ENCODE data around the gene TCOF1. TPM values are rescaled to one million over a fixed set of nuclear protein-coding genes. Genes with fewer than 3 reads are reported as not detected.
"Not testable (repeated sequence)": the region's sequence is repeated elsewhere in the genome, so short reads cannot be mapped to it uniquely, and the experiment has no call there.

Gene TCOF1
- total RNA-seq, 1 donor from 2014 or later = 27.1 TPM

DNA sequence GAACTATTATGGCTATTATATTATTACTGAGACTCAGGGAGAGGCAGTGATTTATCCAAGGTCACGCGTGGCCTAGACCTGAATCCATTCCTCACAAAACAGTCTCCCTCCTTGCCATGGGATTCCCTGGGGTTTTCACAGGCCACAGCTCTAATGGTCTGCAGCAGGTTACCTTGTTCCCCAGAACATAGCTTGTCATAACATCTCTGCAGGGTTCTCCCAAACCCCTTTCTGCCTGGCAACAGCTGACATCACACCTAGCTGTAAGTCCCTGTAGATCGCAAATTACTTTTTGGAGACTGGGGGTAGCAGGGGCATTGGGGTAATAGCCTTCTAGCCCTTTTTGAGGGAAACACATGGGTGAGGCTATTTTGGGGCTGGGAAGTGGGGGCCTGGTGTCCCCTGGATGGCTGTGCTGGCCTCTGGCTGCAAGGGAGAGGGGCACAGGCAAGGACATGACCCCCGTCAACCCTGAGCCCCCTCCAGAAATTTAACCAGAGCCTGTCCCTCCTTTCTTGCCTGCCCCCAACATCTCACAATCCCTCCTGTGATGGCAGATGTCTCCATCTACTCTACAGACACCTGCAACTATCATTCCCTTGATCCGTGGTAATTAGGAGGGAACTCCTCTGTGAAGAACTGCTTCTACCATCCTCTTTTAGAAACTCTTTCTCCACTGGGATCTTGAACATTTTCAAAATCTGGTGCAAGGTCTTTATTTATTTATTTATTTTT lies 53.9 kb downstream of the TCOF1 start:
- TF ChIP-seq, protein P1, sequence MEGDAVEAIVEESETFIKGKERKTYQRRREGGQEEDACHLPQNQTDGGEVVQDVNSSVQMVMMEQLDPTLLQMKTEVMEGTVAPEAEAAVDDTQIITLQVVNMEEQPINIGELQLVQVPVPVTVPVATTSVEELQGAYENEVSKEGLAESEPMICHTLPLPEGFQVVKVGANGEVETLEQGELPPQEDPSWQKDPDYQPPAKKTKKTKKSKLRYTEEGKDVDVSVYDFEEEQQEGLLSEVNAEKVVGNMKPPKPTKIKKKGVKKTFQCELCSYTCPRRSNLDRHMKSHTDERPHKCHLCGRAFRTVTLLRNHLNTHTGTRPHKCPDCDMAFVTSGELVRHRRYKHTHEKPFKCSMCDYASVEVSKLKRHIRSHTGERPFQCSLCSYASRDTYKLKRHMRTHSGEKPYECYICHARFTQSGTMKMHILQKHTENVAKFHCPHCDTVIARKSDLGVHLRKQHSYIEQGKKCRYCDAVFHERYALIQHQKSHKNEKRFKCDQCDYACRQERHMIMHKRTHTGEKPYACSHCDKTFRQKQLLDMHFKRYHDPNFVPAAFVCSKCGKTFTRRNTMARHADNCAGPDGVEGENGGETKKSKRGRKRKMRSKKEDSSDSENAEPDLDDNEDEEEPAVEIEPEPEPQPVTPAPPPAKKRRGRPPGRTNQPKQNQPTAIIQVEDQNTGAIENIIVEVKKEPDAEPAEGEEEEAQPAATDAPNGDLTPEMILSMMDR (IDR thresholded peaks at IDR 0.05) = no peak
- H3K4me3 ChIP-seq = peak overlapping the region; percentile 77
- H3K4me1 ChIP-seq = peaks cover 38% of the 10 kb centered on the region
- no peaks in the 10 kb centered on the region for H3K9me3 ChIP-seq
- H3K27me3 ChIP-seq (ENCODE audit: low read depth) = no peaks in the 10 kb centered on the region
- peaks cover 33% of the 10 kb centered on the region for H3K36me3 ChIP-seq
- ATAC-seq (peak; percentile 41 to 59), DNase-seq (peak; percentile 88)
- peak overlapping the region; percentile 99 for H3K27ac ChIP-seq
- intact Hi-C loops (cut with DNase I) = no loop called here

DNA sequence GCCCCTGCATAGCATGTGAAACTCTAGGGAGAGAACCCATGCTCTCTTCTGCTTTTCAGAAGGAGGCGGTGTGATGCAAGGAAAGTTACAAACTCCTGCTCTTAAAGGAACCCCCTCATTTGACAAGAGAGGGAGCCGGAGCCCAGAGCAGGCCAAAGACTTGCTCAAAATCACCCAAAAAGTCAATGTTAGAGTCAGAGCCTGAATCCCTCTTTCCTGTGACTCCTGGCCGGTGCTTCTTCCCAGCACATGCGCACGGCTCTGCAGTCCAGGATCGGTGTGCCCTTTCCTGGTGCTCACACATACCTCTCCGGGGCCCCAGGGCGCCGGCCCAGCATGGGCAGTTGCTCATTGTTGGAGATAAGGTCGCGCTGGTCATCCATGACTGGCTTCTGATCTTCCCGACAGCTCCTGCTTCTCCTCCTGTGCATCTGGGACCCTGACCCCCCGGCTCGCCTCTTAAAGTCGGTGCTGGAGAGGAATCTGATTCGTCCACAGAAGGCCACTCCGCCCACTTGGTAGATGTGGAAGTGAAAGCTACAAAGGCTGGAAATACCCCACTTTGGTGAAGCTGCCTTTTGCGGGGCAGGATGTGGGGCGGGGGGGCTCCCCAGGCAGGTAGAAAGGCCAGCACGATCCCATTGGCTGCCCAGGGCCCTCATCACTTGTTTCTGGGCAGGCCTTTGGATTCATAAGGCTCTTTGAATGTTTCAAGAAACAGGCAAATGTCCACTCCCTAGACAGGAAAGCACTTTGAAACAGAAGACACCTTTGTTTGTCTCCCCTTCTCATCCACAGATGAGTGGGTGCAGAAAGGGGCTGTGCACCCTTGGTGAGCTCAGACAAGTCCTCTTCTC lies 55.0 kb downstream of the TCOF1 start, which contains the start of gene CD74:
CD74 (minus strand) TSS at position 592 of the 857 bp plus-strand sequence; CDS start at position 431, 161 bp downstream.
- intact Hi-C loops (cut with DNase I) = no loop called here
- peak; percentile 84 to 91 for ATAC-seq
- H3K4me1 ChIP-seq = peaks cover 38% of the 10 kb centered on the region

DNA sequence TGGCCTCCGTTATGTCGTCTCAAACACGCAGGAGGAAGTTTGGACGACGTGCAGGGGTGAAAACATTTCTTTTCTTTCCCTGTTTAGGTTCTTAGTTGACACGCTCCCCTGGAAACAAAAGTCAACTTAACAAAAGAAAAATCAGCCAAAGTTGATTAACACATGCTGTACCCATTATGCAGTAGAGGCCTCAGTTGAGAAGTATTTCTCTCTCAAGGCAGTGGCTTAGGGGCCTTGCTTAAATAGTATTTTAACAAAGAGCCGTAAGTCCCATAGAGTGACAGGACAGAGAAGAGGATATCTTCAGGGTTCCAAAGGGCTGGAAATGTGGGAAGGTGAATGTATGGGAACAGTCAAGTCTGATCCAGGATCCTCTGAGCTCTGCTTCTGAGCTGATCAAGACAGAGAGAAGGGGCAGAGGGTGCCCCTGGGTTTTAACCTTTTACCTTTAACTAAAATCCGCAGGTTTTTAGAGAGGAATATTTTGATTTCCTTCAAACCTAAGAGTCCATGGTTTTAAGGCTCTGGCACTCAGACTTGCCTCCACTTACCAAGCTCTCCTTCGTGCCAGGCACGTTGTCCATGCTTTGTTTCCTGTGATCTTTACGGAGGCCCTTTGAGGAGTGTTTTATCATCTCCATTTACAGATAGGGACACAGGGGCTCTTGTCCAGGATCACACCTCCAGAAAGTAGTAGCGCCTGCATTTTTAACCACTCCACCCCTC lies 55.8 kb downstream of the TCOF1 start:
- Histone ChIP-seq H3K27ac (peak overlapping the region; percentile 99), H3K4me3 (peak overlapping the region; percentile 77), H3K36me3 (peaks cover 14% of the 10 kb centered on the region), H3K4me1 (peaks cover 30% of the 10 kb centered on the region), H3K27me3 (ENCODE audit: low read depth) (no peaks in the 10 kb centered on the region), H3K9me3 (no peaks in the 10 kb centered on the region)
- TF ChIP-seq, protein P1 (IDR thresholded peaks at IDR 0.05) = no peak
- ATAC-seq = no peak
- intact Hi-C loops (cut with DNase I) = no loop called here
- DNase-seq = no peak

More for the DNA sequence above, 55.0 kb downstream of the TCOF1 start, which contains the start of gene CD74:
- peak; percentile 96 for DNase-seq
- Histone ChIP-seq H3K27ac (peak within 1 kb of the TSS; percentile 99), H3K36me3 (peaks cover 22% of the 10 kb centered on the region), H3K9me3 (no peaks in the 10 kb centered on the region), H3K4me3 (peak within 1 kb of the TSS; percentile 77), H3K27me3 (ENCODE audit: low read depth) (no peaks in the 10 kb centered on the region)
- TF ChIP-seq, protein P1 (IDR thresholded peaks at IDR 0.05) = no peak

DNA sequence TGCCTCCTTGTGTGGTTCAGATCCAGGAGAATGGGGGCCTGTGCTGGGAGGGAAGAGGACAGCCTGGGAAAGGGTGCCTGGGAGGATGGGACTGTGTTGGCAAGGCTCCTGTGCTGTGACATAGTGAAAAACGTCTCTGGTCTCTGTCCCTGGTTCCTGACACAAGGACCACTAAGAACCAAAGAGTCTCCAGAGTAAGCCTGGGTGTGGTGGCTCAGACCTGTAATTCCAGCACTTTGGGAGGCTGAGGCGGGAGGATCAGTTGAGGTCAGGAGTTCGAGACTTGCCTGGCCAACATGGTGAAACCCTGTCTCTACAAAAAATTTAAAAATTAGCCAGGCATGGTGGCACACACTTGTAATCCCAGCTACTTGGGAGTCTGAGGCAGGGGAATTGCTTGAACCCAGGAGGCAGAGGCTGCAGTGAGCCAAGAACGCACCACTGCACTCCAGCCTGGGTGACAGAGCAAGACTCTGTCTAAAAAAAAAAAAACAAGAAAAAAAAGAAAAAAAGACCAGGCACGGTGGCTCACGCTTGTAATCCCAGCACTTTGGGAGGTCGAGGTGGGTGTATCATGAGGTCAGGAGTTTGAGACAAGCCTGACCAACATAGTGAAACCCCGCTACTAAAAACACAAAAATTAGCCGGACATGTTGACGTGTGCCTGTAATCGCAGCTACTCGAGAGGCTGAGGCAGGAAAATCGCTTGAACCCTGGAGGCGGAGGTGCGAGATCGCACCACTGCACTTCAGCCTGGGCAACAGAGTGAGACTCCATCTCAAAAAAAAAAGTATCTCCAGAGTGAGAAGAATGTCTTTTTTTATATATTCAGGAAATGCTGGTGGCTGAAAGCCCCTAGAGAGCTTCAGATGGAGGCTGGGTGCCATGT lies 56.6 kb downstream of the TCOF1 start:
- H3K36me3 ChIP-seq; H3K9me3 ChIP-seq; DNase-seq; ATAC-seq; H3K27me3 ChIP-seq (ENCODE audit: low read depth); H3K4me3 ChIP-seq; intact Hi-C loops (cut with DNase I): not testable (repeated sequence)
- Histone ChIP-seq H3K4me1 (peaks cover 22% of the 10 kb centered on the region), H3K27ac (peak overlapping the region; percentile 99)

DNA sequence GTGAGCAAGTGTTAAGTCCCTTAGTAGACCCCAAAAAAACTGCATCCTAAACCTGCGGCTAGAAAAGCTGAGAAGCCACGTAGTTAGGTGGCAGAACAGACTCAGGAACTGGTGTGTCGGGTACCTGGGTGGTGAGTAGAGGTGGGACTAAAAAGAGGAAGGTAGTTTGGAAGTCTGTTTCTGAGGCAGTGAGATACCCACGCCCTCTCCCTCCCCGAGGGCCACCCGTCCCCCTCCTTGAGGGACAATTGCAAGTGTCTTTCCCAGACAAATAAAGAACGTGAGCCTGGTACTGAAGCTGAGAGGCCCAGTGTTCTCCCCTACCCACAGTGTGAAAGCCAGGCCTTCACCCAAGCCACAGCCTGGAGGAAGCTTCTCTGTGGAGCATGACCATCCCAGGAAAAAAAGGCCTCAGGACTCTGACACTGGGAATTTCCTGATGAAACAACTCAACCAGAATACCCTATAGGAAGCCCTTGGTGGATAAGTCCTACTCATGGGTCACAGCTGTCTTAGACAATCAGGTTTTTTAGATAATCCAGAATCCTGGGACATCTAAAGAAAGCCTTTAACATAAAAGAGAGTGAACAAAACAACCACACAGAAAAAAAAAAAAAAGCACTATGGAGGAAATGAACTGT lies 62.3 kb downstream of the TCOF1 start:
- ATAC-seq = no peak

More for the DNA sequence above, 62.3 kb downstream of the TCOF1 start:
- H3K4me3 ChIP-seq = no peak overlapping the region
- H3K27ac ChIP-seq = no peak overlapping the region
- TF ChIP-seq, protein P1 (IDR thresholded peaks at IDR 0.05) = no peak
- no peak for DNase-seq
- H3K9me3 ChIP-seq = no peaks in the 10 kb centered on the region
- intact Hi-C loops (cut with DNase I) = no loop called here
- H3K36me3 ChIP-seq = no peaks in the 10 kb centered on the region
- H3K27me3 ChIP-seq (ENCODE audit: low read depth) = no peaks in the 10 kb centered on the region
- no peaks in the 10 kb centered on the region for H3K4me1 ChIP-seq

All from lower lobe of right lung (tissue), 2 donors.